Calu3 (cell line): ENCODE measurements around the gene PCDHGA5. TPM values are rescaled to one million over a fixed set of nuclear protein-coding genes. Genes with fewer than 3 reads are reported as not detected.
A peak's percentile ranks its signal among the peaks of the same experiment; 100 is the strongest.
"Not testable (repeated sequence)": the region's sequence is repeated elsewhere in the genome, so short reads cannot be mapped to it uniquely, and the experiment has no call there.

ENCODE experiments used
- BruUV-seq: library from RNA; stranded (reverse); fragments of 400-500 nt; replicated peaks from 2 replicates; lab custom pipeline; 2021; lab: Mats Ljungman, UMichigan
- CTCF ChIA-PET: fragments of 300-600 bp; sonication (Branson Sonifier 250); formaldehyde crosslinking; loops from one replicate; lab custom pipeline; 2022; ENCODE audit warnings: antibody characterized with exemption; lab: Charles Lee
- DNase-seq: peaks from one replicate; pipeline ENCODE4 v3.0.0; 2022
- H3K27ac Mint-ChIP-seq: one replicate; pipeline ENCODE4 v1.8.0; 2022; ENCODE audit warnings: mixed read lengths; ENCODE audit not compliant: unreplicated experiment
- H3K27me3 Mint-ChIP-seq: one replicate; pipeline ENCODE4 v1.8.0; 2022; ENCODE audit warnings: mixed read lengths; ENCODE audit not compliant: unreplicated experiment
- H3K36me3 Mint-ChIP-seq: one replicate; pipeline ENCODE4 v1.8.0; 2022; ENCODE audit warnings: mild to moderate bottlenecking, moderate library complexity, mixed read lengths; ENCODE audit not compliant: insufficient read depth, unreplicated experiment
- H3K4me1 Mint-ChIP-seq: one replicate; pipeline ENCODE4 v1.8.0; 2022; ENCODE audit warnings: mild to moderate bottlenecking, low read depth, mixed read lengths; ENCODE audit not compliant: unreplicated experiment
- H3K4me3 Mint-ChIP-seq: one replicate; pipeline ENCODE4 v1.8.0; 2022; ENCODE audit warnings: mild to moderate bottlenecking, low read depth, moderate library complexity, mixed read lengths; ENCODE audit not compliant: unreplicated experiment
- H3K9me3 Mint-ChIP-seq: one replicate; pipeline ENCODE4 v1.8.0; 2022; ENCODE audit warnings: low read depth, mixed read lengths; ENCODE audit not compliant: unreplicated experiment
- intact Hi-C: fragments of 100-400 bp; cut with micrococcal nuclease; formaldehyde crosslinking; loops from one replicate; pipeline ENCODE4 v1.10.0; 2022; ENCODE audit not compliant: unreplicated experiment
- total RNA-seq: library from RNA; stranded (reverse); gene quantifications from 2 replicates; pipeline ENCODE4 v1.2.3, GENCODE V29; 2022
- TF ChIP-seq, protein P1 (sequence below): fragments of 200-600 bp; IDR thresholded peaks from one replicate; pipeline ENCODE4 v1.8.0; 2022; ENCODE audit warnings: antibody characterized with exemption; ENCODE audit not compliant: unreplicated experiment

PCDHGA5 gene
- total RNA-seq, 1 experiment from 2014 or later = 0.12 TPM

DNA sequence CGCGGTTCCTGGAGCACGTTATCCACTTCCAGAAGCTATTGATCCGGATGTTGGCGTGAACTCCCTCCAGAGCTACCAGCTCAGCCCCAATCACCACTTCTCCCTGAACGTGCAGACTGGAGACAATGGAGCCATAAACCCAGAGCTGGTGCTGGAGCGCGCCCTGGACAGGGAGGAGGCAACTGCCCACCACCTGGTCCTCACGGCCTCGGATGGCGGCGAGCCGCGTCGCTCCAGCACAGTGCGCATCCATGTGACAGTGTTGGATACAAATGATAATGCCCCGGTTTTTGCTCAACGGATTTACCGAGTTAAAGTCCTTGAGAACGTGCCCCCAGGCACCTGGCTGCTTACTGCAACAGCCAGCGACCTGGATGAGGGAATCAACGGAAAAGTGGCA, 39.4 kb downstream of the PCDHGA5 start:
- CTCF ChIA-PET = interaction anchor here (1.0 to 1.9 kb wide), 9 partner anchors 72 to 617 kb away, joined by 3 to 22 read pairs (median 5); partner anchors contain the start of genes PCDHA1 and PCDHGC3
- no peak overlapping the region for H3K27ac Mint-ChIP-seq
- intact Hi-C loops = loop anchor here (2.0 to 5.0 kb wide), 2 partner anchors 74 to 181 kb away; partner anchors contain the start of genes PCDHB14 and PCDHGC3
- DNase-seq = no peak
- BruUV-seq = no TSS peak
- peaks cover 11% of the 10 kb centered on the region for H3K9me3 Mint-ChIP-seq
- peaks cover 22% of the 10 kb centered on the region for H3K4me1 Mint-ChIP-seq
- no peaks in the 10 kb centered on the region for H3K27me3 Mint-ChIP-seq
- peaks cover 38% of the 10 kb centered on the region for H3K36me3 Mint-ChIP-seq
- TF ChIP-seq, protein P1, sequence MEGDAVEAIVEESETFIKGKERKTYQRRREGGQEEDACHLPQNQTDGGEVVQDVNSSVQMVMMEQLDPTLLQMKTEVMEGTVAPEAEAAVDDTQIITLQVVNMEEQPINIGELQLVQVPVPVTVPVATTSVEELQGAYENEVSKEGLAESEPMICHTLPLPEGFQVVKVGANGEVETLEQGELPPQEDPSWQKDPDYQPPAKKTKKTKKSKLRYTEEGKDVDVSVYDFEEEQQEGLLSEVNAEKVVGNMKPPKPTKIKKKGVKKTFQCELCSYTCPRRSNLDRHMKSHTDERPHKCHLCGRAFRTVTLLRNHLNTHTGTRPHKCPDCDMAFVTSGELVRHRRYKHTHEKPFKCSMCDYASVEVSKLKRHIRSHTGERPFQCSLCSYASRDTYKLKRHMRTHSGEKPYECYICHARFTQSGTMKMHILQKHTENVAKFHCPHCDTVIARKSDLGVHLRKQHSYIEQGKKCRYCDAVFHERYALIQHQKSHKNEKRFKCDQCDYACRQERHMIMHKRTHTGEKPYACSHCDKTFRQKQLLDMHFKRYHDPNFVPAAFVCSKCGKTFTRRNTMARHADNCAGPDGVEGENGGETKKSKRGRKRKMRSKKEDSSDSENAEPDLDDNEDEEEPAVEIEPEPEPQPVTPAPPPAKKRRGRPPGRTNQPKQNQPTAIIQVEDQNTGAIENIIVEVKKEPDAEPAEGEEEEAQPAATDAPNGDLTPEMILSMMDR = no peak
- H3K4me3 Mint-ChIP-seq = peak overlapping the region; percentile 95

DNA sequence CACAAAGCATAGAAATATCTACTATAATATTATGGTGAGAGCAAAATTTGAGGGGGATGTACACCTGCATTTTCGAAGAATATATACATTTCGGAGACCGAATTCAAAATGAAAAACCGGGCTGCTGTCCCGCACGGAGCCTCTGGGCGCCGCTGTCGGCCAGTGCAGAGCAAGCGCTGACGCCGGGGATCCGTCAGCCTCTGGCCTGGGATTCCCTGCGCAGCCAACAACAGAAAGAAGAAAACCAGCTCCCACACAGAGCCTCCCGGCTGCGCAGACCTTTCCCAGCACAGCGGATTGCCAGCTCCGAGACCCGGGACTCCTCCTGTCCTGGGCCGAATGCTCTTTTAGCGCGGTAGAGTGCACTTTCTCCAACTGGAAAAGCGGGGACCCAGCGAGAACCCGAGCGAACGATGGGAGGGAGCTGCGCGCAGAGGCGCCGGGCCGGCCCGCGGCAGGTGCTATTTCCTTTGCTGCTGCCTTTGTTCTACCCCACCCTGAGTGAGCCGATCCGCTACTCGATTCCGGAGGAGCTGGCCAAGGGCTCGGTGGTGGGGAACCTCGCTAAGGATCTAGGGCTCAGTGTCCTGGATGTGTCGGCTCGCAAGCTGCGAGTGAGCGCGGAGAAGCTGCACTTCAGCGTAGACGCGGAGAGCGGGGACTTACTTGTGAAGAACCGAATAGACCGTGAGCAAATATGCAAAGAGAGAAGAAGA, 44.0 kb downstream of the PCDHGA5 start, which contains the start of gene PCDHGB6:
PCDHGB6 (plus strand) TSS at position 232 of the 716 bp plus-strand sequence; CDS start at position 414, 182 bp downstream.
- BruUV-seq, H3K27me3 Mint-ChIP-seq, intact Hi-C loops: not testable (repeated sequence)
- Mint-ChIP-seq H3K27ac (peak within 1 kb of the TSS; percentile 57), H3K36me3 (peaks cover 34% of the 10 kb centered on the region), H3K4me1 (peaks cover 38% of the 10 kb centered on the region), H3K9me3 (peaks cover 14% of the 10 kb centered on the region), H3K4me3 (peak within 1 kb of the TSS; percentile 75)
- TF ChIP-seq, protein P1 = peak; percentile 71
- CTCF ChIA-PET = interaction anchor here (0.8 to 2.9 kb wide), 10 partner anchors 10 to 211 kb away, joined by 3 to 20 read pairs (median 7); partner anchors contain the start of genes DIAPH1, PCDHB14, PCDHGB7 and PCDHGC3
- DNase-seq = peak; percentile 79

- CTCF ChIA-PET = no interaction called here
- intact Hi-C loops = no loop called here
- H3K4me3 Mint-ChIP-seq = peak overlapping the region; percentile 6
- peaks cover 37% of the 10 kb centered on the region for H3K4me1 Mint-ChIP-seq
- H3K27ac Mint-ChIP-seq = no peak overlapping the region
- peaks cover 28% of the 10 kb centered on the region for H3K36me3 Mint-ChIP-seq
- TF ChIP-seq, protein P1 = no peak
- no peaks in the 10 kb centered on the region for H3K27me3 Mint-ChIP-seq
- no peak for DNase-seq
- peaks cover 22% of the 10 kb centered on the region for H3K9me3 Mint-ChIP-seq
- no TSS peak for BruUV-seq
Observed at GRCh38 chr5:141409598-141410306, 45.8 kb downstream of the PCDHGA5 start.

DNA sequence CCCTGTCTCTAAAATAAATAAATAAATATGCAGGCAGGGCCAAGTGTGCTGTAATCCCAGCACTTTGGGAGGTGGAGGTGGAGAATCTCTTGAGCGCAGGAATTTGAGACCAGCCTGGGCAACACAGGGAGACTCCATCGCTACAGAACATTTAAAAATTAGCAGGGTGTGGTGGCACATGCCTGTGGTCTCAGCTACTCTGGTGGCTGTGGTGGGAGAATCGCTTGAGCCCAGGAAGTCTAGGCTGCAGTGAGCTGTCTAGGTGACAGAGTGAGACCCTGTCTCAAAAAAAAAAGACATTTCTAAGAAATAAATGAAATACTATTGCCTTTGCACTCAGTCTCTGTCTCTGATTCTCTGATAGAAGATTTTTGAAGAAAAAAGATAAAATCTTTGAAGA, 47.6 kb downstream of the PCDHGA5 start:
- H3K4me3 Mint-ChIP-seq = no peak overlapping the region
- TF ChIP-seq, protein P1 = no peak
- no TSS peak for BruUV-seq
- peaks cover 27% of the 10 kb centered on the region for H3K36me3 Mint-ChIP-seq
- no peak overlapping the region for H3K27ac Mint-ChIP-seq
- H3K4me1 Mint-ChIP-seq = peaks cover 21% of the 10 kb centered on the region
- H3K27me3 Mint-ChIP-seq = no peaks in the 10 kb centered on the region
- intact Hi-C loops = no loop called here
- peaks cover 16% of the 10 kb centered on the region for H3K9me3 Mint-ChIP-seq
- CTCF ChIA-PET = no interaction called here
- no peak for DNase-seq
